HS-27A (cell line): ENCODE measurements around the gene ULBP2.
"Not testable (repeated sequence)": the region's sequence is repeated elsewhere in the genome, so short reads cannot be mapped to it uniquely, and the experiment has no call there.

ENCODE experiments used
- DNase-seq: peaks from one replicate; pipeline ENCODE4 v3.0.0-alpha.2; 2012; ENCODE audit warnings: low read depth, missing footprints

The ULBP2 gene

DNA sequence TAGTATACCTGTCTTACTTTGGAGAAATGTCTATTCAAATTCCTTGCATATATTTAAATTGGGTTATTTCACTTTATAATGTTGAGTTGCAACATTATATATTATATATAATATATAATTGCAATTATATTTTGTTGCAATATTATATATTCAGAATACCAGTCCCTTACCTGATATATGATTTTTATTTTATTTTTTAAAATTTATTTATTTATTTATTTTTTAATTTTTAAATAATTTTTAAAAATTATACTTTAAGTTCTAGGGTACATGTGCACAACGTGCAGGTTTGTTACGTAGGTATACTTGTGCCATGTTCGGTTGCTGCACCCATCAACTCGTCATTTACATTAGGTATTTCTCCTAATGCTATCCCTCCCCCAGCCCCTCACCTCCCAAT is 14.8 kb upstream of the ULBP2 start:
- DNase-seq = not testable (repeated sequence)

DNA sequence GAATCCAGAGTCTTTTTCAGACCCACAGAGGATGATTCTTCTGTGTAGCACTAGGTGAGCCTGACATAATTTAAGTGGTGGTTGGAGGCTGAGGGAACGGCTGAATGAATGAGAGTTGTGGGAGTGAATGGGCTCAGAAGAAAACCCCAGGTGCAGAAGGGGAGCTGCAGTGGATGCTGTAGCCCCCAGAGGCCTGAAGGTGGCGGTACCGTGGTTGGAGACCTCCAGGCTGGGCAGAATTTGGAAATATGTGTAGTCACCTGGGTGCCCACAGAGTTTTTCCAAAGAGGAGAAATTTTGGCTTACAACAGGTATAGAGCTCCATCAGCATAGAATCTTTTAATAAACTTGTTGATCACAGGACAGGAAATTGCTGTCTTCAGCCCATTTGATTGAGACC is 12.4 kb upstream of the ULBP2 start:
- DNase-seq = no peak

- no peak for DNase-seq
Measured at GRCh38 chr6:149931501-149931900, 10.3 kb upstream of the ULBP2 start.

DNA sequence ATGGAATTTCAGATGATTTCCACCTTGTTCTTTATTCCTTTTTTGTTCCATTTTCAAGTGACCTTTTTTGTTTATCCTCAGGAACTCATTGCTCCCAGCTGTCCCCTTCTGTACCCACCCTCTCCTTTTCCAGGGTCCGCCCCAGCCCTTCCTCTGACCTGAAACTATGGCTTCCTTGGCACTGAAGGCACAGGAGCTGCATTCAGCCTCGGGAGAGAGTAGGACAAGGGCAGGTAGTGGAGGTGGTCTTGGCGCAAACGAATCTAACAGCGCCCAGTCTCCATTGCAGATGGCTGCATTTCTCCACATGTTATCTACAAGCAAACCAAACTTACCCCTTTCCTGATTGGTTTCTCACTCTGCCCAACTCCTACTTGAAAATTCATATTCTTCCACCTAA is 8.8 kb upstream of the ULBP2 start:
- no peak for DNase-seq

- no peak for DNase-seq
Measured at GRCh38 chr6:149933461-149933860, 8.4 kb upstream of the ULBP2 start.

DNA sequence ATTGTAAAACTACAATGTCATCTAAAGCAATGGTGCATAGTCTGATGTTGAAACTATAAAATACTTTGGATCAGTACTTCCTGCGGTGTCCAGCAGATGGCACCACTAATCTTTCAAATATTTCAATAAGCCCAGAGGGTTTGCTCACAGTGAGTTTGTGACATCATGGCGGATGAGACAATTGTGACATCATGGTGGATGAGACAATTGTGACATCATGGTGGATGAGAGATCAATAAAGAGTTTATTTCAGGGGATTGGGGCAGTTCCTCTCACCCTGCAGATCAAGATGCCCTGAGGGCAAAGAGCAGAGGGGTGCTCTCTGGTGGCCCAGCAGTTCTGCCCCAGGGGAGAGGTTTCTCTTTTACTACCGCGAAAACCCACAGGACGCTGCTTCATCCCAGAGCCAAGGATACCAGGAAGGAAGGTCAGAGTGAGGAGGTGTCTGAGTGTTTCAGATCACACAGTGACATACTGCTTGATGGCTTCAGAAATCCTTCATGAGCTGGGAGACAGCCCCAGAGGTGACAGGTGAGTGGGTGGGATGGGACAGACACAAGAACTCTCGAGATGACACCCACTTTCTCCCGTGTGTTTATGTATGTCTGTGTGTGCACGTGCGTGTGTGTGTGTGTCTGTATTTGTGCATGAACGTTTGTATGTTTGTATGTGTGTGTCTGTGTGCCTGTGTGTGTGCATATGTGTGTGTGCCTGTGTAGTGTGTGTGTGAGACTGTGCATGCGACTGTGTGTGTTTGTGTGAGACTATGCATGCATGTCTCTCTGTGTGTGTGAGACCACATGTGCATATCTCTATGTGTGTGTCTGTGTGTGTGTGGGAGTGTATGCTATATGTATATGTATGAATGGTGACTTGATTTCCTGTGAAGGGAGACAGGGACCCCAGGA is 7.3 kb upstream of the ULBP2 start:
- peak; percentile 57 for DNase-seq

GRCh38 chr6:149935246-149935645 is 6.6 kb upstream of the ULBP2 start:
- no peak for DNase-seq

- DNase-seq = no peak
Measured at GRCh38 chr6:149935668-149936067, 6.1 kb upstream of the ULBP2 start.

GRCh38 chr6:149936743-149937142 is 5.1 kb upstream of the ULBP2 start:
- no peak for DNase-seq

DNA sequence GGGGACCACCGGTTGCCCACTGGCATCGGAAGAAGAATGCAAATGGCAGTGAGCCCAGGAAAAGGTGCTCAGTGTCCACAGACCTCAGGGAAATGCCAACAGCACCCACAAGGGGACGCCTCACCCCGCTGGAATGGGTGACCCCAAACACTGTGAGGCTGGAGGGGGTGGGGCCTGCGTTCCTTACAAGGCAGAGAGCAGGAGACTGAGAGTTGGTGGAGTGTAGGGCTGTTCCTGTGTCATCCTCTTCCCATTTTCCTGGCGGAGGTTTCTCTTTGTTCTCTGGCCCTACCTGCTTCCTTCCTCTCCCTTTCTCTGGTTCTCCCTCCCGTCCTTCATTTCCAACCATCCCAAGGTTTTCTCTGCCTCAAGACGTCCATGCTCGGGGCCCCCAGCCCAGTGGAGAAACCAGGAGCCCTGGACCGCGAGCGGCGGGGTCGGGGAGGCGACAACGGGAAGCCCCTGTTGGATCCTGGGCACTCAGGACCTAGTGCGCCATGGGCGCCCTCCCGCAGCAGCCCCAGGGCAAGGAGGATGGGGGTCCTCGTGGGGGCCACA is 3.7 kb upstream of the ULBP2 start:
- not testable (repeated sequence) for DNase-seq

- no peak for DNase-seq
Measured at GRCh38 chr6:149938571-149939355, 3.1 kb upstream of the ULBP2 start.

GRCh38 chr6:149939356-149939648 is 2.5 kb upstream of the ULBP2 start:
- DNase-seq = no peak

DNA sequence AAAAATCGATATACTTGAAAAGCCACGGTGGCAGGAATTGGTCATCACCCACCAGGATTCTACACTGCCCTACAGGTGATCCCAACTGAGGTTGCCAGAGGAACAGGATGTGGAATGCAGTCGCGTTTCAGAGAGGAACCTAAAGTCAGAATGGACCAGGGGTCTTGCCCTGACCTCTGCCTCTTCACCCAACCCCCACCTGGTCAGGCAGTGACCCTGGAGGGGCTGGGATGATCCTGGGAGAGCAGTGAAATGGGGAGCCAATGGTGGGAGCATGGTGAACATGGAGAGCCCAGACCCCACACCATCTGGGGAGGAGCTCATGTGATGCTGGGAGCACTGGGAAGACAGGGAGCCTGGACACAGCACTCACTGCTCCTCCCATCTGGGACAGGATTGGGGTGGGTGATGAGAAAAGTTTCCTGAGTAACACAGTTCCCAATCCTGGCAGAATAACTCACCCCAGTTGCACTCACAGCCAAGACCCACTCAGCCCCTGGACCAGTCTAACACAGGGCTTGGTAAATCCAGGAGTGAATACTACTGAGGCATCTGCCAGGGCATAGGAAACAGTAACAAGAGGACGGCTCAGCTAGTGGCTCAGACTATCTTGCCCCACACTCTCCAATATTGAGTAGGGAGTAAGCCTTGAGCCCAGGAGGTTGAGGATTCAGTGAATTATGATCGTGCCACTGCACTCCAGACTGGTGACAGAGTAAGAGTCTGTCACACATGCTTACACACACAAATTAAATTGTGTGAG is 1.7 kb upstream of the ULBP2 start:
- DNase-seq = no peak

- DNase-seq = no peak
Measured at GRCh38 chr6:149940672-149940982, 1.2 kb upstream of the ULBP2 start.

- DNase-seq = no peak
Measured at GRCh38 chr6:149942461-149942829, 631 bp downstream of the ULBP2 start.

DNA sequence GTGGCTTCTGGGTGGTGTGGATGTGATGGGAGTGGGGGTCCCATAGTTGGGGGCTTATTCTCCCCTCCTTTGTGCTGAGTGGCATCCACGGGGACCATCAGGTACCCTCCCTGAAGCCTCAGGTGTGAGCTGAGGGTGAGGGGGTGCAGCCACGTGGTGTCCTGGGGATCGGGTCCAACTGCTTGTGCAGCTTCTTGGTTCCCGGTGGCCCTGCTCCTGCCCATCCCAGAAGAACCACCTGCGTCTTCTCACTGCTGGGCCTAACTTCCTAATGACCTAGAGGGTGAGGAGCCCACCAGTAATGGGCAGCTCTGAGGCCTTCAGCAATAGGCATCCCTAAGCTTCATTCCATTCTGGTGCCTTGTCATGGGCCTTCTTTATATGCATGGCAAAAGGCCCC is 1.5 kb downstream of the ULBP2 start:
- DNase-seq = not testable (repeated sequence)

- not testable (repeated sequence) for DNase-seq
Measured at GRCh38 chr6:149945276-149945675, 3.5 kb downstream of the ULBP2 start.

GRCh38 chr6:149946631-149947030 is 4.8 kb downstream of the ULBP2 start:
- DNase-seq = not testable (repeated sequence)

DNA sequence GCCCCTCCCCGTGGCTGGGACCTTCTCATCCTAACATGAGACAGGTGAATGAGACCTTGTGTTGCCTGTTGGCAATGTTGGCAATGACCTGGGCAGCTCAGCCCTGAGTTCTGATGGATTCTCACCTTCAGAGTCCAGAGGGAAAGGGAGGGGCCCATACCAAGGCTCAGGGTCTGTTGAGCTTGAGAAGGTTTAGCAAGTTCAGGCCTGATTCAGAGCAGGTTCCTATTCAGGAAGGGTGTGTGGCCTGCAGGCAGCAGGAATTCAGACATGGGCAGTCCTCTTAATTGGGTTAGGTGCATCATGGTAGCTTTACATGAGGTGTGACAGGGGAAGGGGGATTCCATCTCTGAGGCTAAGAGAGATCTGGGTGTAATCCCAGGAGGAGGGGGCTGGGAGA is 5.7 kb downstream of the ULBP2 start:
- not testable (repeated sequence) for DNase-seq

DNA sequence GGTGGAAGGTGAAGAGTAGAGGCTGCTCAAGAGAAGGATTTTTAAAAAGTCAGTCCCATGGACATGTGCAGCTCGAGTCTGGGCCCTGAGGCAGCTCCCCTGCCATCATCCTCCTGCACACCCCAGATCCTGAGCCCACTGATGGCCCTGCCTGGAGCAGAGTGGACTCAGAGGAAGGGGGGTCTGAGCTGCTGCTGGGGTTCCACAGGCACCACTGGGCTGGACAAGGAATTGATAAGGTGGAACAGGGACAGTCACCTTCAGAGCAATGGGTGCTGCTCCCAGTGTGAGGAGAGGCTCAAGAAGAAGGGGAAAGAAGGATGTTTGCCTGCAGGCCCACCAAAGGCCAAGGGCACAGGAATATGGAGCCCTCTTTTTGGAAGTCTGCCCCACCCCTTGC is 6.2 kb downstream of the ULBP2 start:
- no peak for DNase-seq

- DNase-seq = no peak
Measured at GRCh38 chr6:149948616-149949015, 6.8 kb downstream of the ULBP2 start.

DNA sequence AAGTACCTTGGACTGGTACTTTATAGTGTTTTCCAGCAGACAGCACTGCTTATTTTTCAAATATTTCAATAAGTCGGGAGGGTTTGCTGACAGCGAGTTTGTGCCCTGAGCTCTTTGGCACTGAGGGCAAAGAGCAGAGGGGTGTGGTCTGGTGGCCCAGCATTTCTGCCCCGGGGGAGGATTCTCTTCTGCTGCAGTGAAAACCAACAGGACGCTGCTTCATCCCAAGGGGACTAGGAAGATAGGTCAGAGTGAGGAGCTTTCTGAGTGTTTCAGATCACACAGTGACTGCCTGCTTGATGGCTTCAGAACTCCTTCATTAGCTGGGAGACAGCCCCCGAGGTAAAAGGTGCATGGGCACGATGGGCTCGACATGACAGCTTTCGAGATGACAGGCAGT is 8.6 kb downstream of the ULBP2 start:
- DNase-seq = no peak

- DNase-seq = no peak
Measured at GRCh38 chr6:149951096-149951495, 9.3 kb downstream of the ULBP2 start.
